Fibroblast of villous mesenchyme (primary cell): Measurements from ENCODE around the gene SP2. TPM values are rescaled to one million over a fixed set of nuclear protein-coding genes. Genes with fewer than 3 reads are reported as not detected.
"Not testable (repeated sequence)": the region's sequence is repeated elsewhere in the genome, so short reads cannot be mapped to it uniquely, and the experiment has no call there.

Experiments used
- DNase-seq: peaks from one replicate; pipeline ENCODE4 v3.0.0-alpha.2; 2010; ENCODE audit warnings: low read depth
- H3K4me3 ChIP-seq: 2 replicates; pipeline ENCODE4 v1.5.1; 2011; ENCODE audit warnings: low read depth, mild to moderate bottlenecking, low read length
- CTCF ChIP-seq: IDR thresholded peaks from 2 replicates; pipeline ENCODE4 v1.5.1; 2012; ENCODE audit warnings: low read depth, mild to moderate bottlenecking, low read length; ENCODE audit not compliant: insufficient read depth
- total RNA-seq: library from RNA; depleted of rRNA; stranded (reverse); fragments of >200 nt; gene quantifications from 2 replicates; pipeline ENCODE4 v1.2.3, GENCODE V29; 2012

SP2 gene
- total RNA-seq, 1 donor, result 2.2 TPM

GRCh38 chr17:47934856-47935255 lies 38.8 kb downstream of the SP2 start:
- TF ChIP-seq CTCF, result no peak
- DNase-seq, result no peak
- no peak overlapping the region for H3K4me3 ChIP-seq

GRCh38 chr17:47935468-47935867 lies 39.4 kb downstream of the SP2 start:
- H3K4me3 ChIP-seq, DNase-seq: not testable (repeated sequence)

- DNase-seq, result peak; percentile 77
- no peak for TF ChIP-seq CTCF
- H3K4me3 ChIP-seq, result no peak overlapping the region
These were observed 39.9 kb downstream of the SP2 start for GRCh38 chr17:47935961-47936360.

- no peak overlapping the region for H3K4me3 ChIP-seq
- no peak for DNase-seq
- TF ChIP-seq CTCF, result no peak
These were observed 41.9 kb downstream of the SP2 start for GRCh38 chr17:47937941-47938340.

GRCh38 chr17:47941246-47942095 lies 45.4 kb downstream of the SP2 start, which contains the start of gene PNPO:
TSS of gene PNPO (plus strand) at chr17:47941571. CDS start at chr17:47941676, 105 bp downstream.
- no peak for TF ChIP-seq CTCF
- DNase-seq, result peak; percentile 96
- H3K4me3 ChIP-seq, result peak within 1 kb of the TSS; percentile 82

GRCh38 chr17:47942096-47942510 lies 46.1 kb downstream of the SP2 start:
- peak overlapping the region; percentile 82 for H3K4me3 ChIP-seq
- DNase-seq, result no peak
- TF ChIP-seq CTCF, result no peak

GRCh38 chr17:47942568-47942967 lies 46.5 kb downstream of the SP2 start:
- H3K4me3 ChIP-seq, result peak overlapping the region; percentile 82
- DNase-seq, result no peak
- TF ChIP-seq CTCF, result no peak
